Measurements from ENCODE around the gene GNG2.

The GNG2 gene

GRCh38 chr14:51925980-51926379 lies 65.6 kb downstream of the GNG2 start:
- TF ChIP-seq, protein P1, sequence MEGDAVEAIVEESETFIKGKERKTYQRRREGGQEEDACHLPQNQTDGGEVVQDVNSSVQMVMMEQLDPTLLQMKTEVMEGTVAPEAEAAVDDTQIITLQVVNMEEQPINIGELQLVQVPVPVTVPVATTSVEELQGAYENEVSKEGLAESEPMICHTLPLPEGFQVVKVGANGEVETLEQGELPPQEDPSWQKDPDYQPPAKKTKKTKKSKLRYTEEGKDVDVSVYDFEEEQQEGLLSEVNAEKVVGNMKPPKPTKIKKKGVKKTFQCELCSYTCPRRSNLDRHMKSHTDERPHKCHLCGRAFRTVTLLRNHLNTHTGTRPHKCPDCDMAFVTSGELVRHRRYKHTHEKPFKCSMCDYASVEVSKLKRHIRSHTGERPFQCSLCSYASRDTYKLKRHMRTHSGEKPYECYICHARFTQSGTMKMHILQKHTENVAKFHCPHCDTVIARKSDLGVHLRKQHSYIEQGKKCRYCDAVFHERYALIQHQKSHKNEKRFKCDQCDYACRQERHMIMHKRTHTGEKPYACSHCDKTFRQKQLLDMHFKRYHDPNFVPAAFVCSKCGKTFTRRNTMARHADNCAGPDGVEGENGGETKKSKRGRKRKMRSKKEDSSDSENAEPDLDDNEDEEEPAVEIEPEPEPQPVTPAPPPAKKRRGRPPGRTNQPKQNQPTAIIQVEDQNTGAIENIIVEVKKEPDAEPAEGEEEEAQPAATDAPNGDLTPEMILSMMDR (IDR thresholded peaks at IDR 0.05; ENCODE audit: low read depth, low read length), result no peak
- H3K4me3 ChIP-seq (ENCODE audit: low read depth, low read length), result no peak overlapping the region

DNA sequence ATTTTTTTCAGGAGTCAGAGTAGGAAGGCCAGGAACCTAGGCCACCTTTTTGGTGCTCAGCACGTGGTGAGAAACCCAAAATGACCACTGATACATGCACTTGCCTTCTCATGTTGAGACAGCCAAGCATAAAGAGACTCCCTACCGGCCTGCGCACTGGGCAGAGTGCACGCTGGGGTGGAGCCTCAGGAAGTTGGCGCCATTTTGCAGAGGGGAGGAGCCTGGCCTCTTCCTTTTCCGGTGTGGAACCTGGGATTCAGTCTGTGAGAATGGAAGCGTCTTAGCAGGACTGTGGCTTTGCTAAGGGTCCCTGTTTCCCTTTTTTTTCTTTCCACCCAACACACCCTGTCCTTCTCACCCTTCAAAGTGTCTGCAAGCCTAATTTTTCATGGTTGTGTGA lies 66.0 kb downstream of the GNG2 start:
- no peak overlapping the region for H3K4me3 ChIP-seq (ENCODE audit: low read depth, low read length)
- TF ChIP-seq, protein P1 (IDR thresholded peaks at IDR 0.05; ENCODE audit: low read depth, low read length), result no peak

DNA sequence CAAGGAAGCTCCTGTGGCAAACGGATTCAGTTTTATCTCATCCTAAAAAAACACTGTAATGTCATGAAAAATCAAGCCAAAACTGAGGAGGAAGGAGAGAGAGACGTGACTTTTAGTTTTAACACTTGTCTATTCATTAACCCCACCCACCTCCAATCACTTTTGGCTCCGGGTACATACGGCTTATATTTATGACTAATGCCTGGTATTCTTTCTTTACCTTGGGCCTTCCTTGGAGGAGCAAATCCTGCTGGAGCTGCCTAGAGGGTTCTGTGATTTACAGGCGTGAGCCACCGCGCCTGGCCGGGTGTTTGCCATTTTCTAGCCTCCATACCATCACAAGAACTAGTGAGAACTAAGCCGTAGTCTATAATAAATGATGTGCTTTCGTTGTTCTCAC lies 68.2 kb downstream of the GNG2 start:
- H3K4me3 ChIP-seq (ENCODE audit: low read depth, low read length), result no peak overlapping the region
- TF ChIP-seq, protein P1 (IDR thresholded peaks at IDR 0.05; ENCODE audit: low read depth, low read length), result no peak

GRCh38 chr14:51929166-51929565 lies 68.8 kb downstream of the GNG2 start:
- TF ChIP-seq, protein P1 (IDR thresholded peaks at IDR 0.05; ENCODE audit: low read depth, low read length), result no peak
- no peak overlapping the region for H3K4me3 ChIP-seq (ENCODE audit: low read depth, low read length)

GRCh38 chr14:51929910-51930682 lies 69.7 kb downstream of the GNG2 start:
- TF ChIP-seq, protein P1 (IDR thresholded peaks at IDR 0.05; ENCODE audit: low read depth, low read length), result no peak
- no peak overlapping the region for H3K4me3 ChIP-seq (ENCODE audit: low read depth, low read length)

GRCh38 chr14:51931308-51931707 lies 70.9 kb downstream of the GNG2 start:
- no peak overlapping the region for H3K4me3 ChIP-seq (ENCODE audit: low read depth, low read length)
- TF ChIP-seq, protein P1 (IDR thresholded peaks at IDR 0.05; ENCODE audit: low read depth, low read length), result no peak

DNA sequence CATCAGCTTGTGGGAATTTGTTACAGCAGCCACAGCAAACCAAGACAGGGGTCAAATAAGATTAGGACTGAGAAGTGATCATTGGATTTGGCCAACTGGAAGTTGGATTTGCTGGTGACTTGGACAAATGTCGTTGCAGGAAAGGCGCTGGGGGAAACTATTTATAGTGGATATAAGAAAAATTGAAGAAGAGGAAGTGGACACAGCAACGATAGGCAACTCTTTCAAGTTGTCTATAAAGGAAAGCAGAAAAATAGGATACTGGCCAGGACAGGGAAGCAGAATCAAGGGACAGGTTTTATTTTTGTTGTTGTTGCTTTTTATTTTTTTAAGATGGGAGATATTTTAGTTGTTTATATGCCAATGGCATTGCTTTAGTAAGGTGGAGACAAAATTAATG lies 72.8 kb downstream of the GNG2 start:
- TF ChIP-seq, protein P1 (IDR thresholded peaks at IDR 0.05; ENCODE audit: low read depth, low read length), result no peak

More for the DNA sequence above, 72.8 kb downstream of the GNG2 start:
- H3K4me3 ChIP-seq (ENCODE audit: low read depth, low read length), result no peak overlapping the region

Measured in WI38 (cell line).